Coronary artery (tissue), 2 donors: ENCODE measurements around the gene SLC27A4.

Experiments
- DNase-seq: peaks from one replicate; pipeline ENCODE4 v3.0.0-alpha.2; 2017; ENCODE audit warnings: low spot score
- H3K27ac ChIP-seq, 2 donors: fragments of 200-600 bp; sonication (generic); one replicate each; pipeline ENCODE4 v1.5.1; 2016 to 2019
- H3K4me3 ChIP-seq: fragments of 200-600 bp; sonication (generic); 2 replicates; pipeline ENCODE4 v1.5.1; 2016; ENCODE audit warnings: mild to moderate bottlenecking, moderate library complexity
- CTCF ChIP-seq: fragments of 200-600 bp; sonication (generic); IDR thresholded peaks from one replicate; pipeline ENCODE4 v1.5.1; 2019; ENCODE audit warnings: antibody characterized with exemption

Gene SLC27A4

GRCh38 chr9:128362774-128363173, 22.4 kb downstream of the SLC27A4 start:
- DNase-seq, result no peak
- TF ChIP-seq CTCF, result no peak
- peak overlapping the region in 1 of 2 donors; percentile 65 for H3K27ac ChIP-seq
- no peak overlapping the region for H3K4me3 ChIP-seq

DNA sequence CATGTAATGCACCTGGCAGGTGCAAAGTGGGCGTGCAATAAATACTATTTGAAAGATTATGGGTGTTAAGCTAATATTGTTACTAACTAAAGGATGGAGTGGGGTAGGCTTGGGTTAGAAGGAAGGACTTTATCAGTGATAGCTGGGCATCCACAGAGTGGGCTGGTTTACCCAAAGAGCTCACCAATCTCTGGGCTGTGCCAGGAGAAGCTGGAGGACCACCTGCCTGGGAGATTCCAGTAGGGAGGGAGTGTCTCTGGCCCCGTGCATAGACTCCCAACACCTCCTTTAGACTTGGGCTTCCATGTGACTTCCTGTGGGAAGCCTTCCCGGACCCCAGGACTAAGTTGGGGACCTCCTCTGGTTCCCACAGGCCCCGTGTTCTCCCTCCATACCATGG, 25.2 kb downstream of the SLC27A4 start:
- H3K27ac ChIP-seq, result no peak overlapping the region
- TF ChIP-seq CTCF, result no peak
- no peak overlapping the region for H3K4me3 ChIP-seq
- no peak for DNase-seq

- no peak for TF ChIP-seq CTCF
Observed at GRCh38 chr9:128369024-128369706, 28.8 kb downstream of the SLC27A4 start.

DNA sequence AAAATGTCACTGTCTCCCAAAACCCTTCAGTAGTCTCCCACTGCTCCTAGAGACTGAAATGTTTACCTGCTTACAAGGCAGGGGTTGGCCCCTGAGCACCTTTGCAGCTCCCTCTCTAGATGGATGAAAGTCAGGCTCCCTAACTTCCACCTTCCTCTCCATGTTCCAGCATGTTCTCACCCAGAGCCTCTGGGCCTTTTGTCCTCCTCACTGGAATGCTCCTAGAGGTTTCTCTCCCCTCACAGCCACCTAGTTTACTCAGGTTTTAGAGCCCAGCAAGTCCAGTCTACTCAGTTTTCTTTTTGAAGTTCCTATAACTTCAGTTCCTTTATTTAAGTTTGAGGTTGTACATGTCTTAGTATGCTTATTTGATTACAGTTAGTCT, 30.0 kb downstream of the SLC27A4 start:
- no peak for DNase-seq
- Histone ChIP-seq H3K4me3 (peak overlapping the region; percentile 85), H3K27ac (peak overlapping the region; percentile 72 to 97)
- no peak for TF ChIP-seq CTCF

More at GRCh38 chr9:128369024-128369706, 28.8 kb downstream of the SLC27A4 start:
- Histone ChIP-seq H3K27ac (no peak overlapping the region), H3K4me3 (no peak overlapping the region)
- no peak for DNase-seq

- DNase-seq, result peak; percentile 99
- no peak for TF ChIP-seq CTCF
- peak within 1 kb of the TSS; percentile 85 for H3K4me3 ChIP-seq
- peak within 1 kb of the TSS; percentile 72 to 97 for H3K27ac ChIP-seq
Observed at GRCh38 chr9:128370752-128371629, 30.7 kb downstream of the SLC27A4 start, which contains the start of gene URM1. URM1 (plus strand) TSS chr9:128371374; CDS start chr9:128371381, 7 bp downstream.

DNA sequence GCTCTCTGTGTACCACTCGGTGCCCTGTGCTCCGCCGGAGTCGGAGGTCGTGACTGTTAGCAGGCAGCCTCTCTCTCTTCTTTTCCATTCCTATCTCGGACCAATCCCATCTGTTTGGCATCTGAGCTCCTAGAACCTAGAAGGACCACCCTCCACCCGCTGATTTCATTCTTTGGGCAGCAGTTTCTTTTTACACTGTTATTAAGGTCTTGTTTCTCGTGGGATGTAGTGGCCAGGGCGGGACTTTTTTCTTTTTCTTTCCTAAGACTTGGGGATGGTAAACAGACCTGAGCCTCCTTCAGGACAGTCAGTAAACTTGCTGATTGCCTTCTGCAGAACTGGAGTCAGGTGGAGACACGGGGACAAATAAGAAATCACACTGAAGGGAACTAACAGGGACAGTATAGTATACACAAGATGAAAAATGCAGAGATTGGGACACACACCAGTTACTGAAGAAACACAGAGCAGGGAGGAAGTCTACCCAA, 31.3 kb downstream of the SLC27A4 start:
- no peak for DNase-seq
- peak overlapping the region; percentile 85 for H3K4me3 ChIP-seq
- peak overlapping the region; percentile 72 to 97 for H3K27ac ChIP-seq
- TF ChIP-seq CTCF, result no peak
